H1 (cell line): ENCODE data around the gene MGRN1. TPM values are rescaled to one million over a fixed set of nuclear protein-coding genes. Genes with fewer than 3 reads are reported as not detected.

ENCODE experiments used
- CTCF ChIA-PET: fragments of 300-600 bp; sonication (Branson Sonifier 250); formaldehyde crosslinking; loops from one replicate; lab custom pipeline; 2021; ENCODE audit not compliant: partially characterized antibody; lab: Charles Lee
- POLR2A ChIA-PET: fragments of 300-600 bp; sonication (Branson Sonifier 250); formaldehyde crosslinking; loops from one replicate; lab custom pipeline; 2021; ENCODE audit warnings: inconsistent platforms; ENCODE audit not compliant: partially characterized antibody; lab: Charles Lee
- DNase-seq, 2 experiments: peaks; one replicate each; pipeline versions ENCODE4 v3.0.0 to v3.0.0-alpha.2; 2010 to 2022; ENCODE audit warnings: low spot score in 2 of 2, low read depth in 1 of 2, mixed read lengths in 1 of 2
- FAIRE-seq: peaks from 2 replicates; lab custom pipeline; 2011; peaks lifted over from hg19 to GRCh38; lab: Jason Lieb, UNC
- H2AFZ ChIP-seq: 2 replicates; pipeline ENCODE4 v1.8.1; 2012; ENCODE audit warnings: low read length, inconsistent platforms
- H2AK5ac ChIP-seq: 2 replicates; pipeline ENCODE4 v1.6.1; 2013; ENCODE audit warnings: low read depth, low read length
- H2BK120ac ChIP-seq: replicated peaks from 2 replicates; pipeline ENCODE3; 2013; ENCODE audit warnings: low read depth, low read length, inconsistent platforms
- H2BK12ac ChIP-seq: 2 replicates; pipeline ENCODE4 v1.6.1; 2013; ENCODE audit warnings: low read depth, low read length
- H2BK15ac ChIP-seq: 2 replicates; pipeline ENCODE4 v1.6.1; 2013; ENCODE audit warnings: low read length
- H2BK20ac ChIP-seq: 2 replicates; pipeline ENCODE4 v1.6.1; 2013; ENCODE audit warnings: low read length
- H2BK5ac ChIP-seq: 2 replicates; pipeline ENCODE4 v1.6.1; 2013; ENCODE audit warnings: low read depth, low read length
- H3K14ac ChIP-seq: 2 replicates; pipeline ENCODE4 v1.6.1; 2013; ENCODE audit warnings: inconsistent platforms; ENCODE audit not compliant: insufficient read length
- H3K18ac ChIP-seq: 2 replicates; pipeline ENCODE4 v1.6.1; 2013; ENCODE audit warnings: low read length; ENCODE audit errors: extremely low read depth
- H3K23ac ChIP-seq: 2 replicates; pipeline ENCODE4 v1.6.1; 2013; ENCODE audit warnings: inconsistent platforms; ENCODE audit not compliant: insufficient read length
- H3K23me2 ChIP-seq: 2 replicates; pipeline ENCODE4 v1.6.1; 2013; ENCODE audit warnings: low read depth, low read length
- H3K27ac ChIP-seq: 2 replicates; pipeline ENCODE4 v1.6.1; 2011; ENCODE audit warnings: low read depth, low read length, inconsistent platforms
- H3K27me3 ChIP-seq, 4 experiments: replicated peaks in 1 of 4; 1 replicate in 1 of 4; 2 replicates in 3 of 4; pipeline versions ENCODE4 v1.6.1 to v1.8.1; 2011 to 2013; ENCODE audit warnings: low read length in 3 of 4, mild to moderate bottlenecking in 3 of 4, inconsistent platforms in 2 of 4, mixed read lengths in 2 of 4, moderate library complexity in 1 of 4; ENCODE audit not compliant: control insufficient read depth in 3 of 4, insufficient read depth in 3 of 4; ENCODE audit errors: extremely low read depth in 1 of 4
- H3K36me3 ChIP-seq, 4 experiments: 2 replicates each; pipeline versions ENCODE4 v1.6.1 to v1.8.1; 2011 to 2013; ENCODE audit warnings: mild to moderate bottlenecking in 4 of 4, low read length in 3 of 4, moderate library complexity in 2 of 4, control low read depth in 1 of 4, inconsistent platforms in 1 of 4; ENCODE audit not compliant: insufficient read depth in 4 of 4, control insufficient read depth in 2 of 4
- H3K4ac ChIP-seq: replicated peaks from 2 replicates; pipeline ENCODE3; 2013; ENCODE audit warnings: low read length, low read depth, mixed read lengths, inconsistent platforms; ENCODE audit not compliant: insufficient read length
- H3K4me1 ChIP-seq, 4 experiments: replicated peaks in 1 of 4; 1 replicate in 1 of 4; 2 replicates in 3 of 4; pipeline versions ENCODE4 v1.6.1 to v1.8.1; 2011 to 2013; ENCODE audit warnings: low read length in 3 of 4, inconsistent platforms in 2 of 4, mixed read lengths in 1 of 4; ENCODE audit not compliant: insufficient read depth in 4 of 4, control insufficient read depth in 3 of 4
- H3K4me2 ChIP-seq, 2 experiments: 2 replicates each; pipeline versions ENCODE4 v1.6.1 to v1.8.1; 2011 to 2013; ENCODE audit warnings: low read depth in 2 of 2, low read length in 2 of 2, control low read depth in 1 of 2, inconsistent platforms in 1 of 2, mild to moderate bottlenecking in 1 of 2; ENCODE audit not compliant: insufficient read depth in 1 of 2
- H3K4me3 ChIP-seq, 4 experiments: fragments of 200-600, 300-600 bp in 1 of 4; sonication (generic), shearing (Covaris generic), sonication (Bioruptor Twin) in 1 of 4; 2 replicates each; pipeline versions ENCODE4 v1.5.1 to v1.8.1; 2011 to 2016; ENCODE audit warnings: low read length in 4 of 4, low read depth in 3 of 4, control low read depth in 2 of 4, inconsistent platforms in 2 of 4, mild to moderate bottlenecking in 2 of 4, mixed read lengths in 1 of 4, moderate library complexity in 1 of 4; ENCODE audit not compliant: insufficient read depth in 2 of 4; ENCODE audit errors: extremely low read depth in 1 of 4
- H3K56ac ChIP-seq: replicated peaks from 2 replicates; pipeline ENCODE3; 2013; ENCODE audit warnings: low read depth, mild to moderate bottlenecking, mixed read lengths, low read length, inconsistent platforms; ENCODE audit not compliant: insufficient read length
- H3K79me1 ChIP-seq: 2 replicates; pipeline ENCODE4 v1.6.1; 2013; ENCODE audit warnings: low read depth, low read length, control low read depth
- H3K79me2 ChIP-seq, 2 experiments: 2 replicates each; pipeline versions ENCODE4 v1.6.1 to v1.8.1; 2012 to 2013; ENCODE audit warnings: low read length in 2 of 2, mild to moderate bottlenecking in 2 of 2, inconsistent platforms in 1 of 2; ENCODE audit not compliant: insufficient read depth in 2 of 2, control insufficient read depth in 1 of 2
- H3K9ac ChIP-seq, 4 experiments: replicated peaks in 1 of 4; 1 replicate in 1 of 4; 2 replicates in 3 of 4; pipeline versions ENCODE4 v1.6.1 to v1.8.1; 2011 to 2013; ENCODE audit warnings: low read depth in 3 of 4, low read length in 3 of 4, control low read depth in 2 of 4, mild to moderate bottlenecking in 2 of 4, moderate library complexity in 2 of 4, inconsistent platforms in 1 of 4; ENCODE audit errors: extremely low read depth in 1 of 4
- H3K9me3 ChIP-seq, 2 experiments: 2 replicates each; pipeline versions ENCODE4 v1.6.1 to v1.8.1; 2012 to 2013; ENCODE audit warnings: mild to moderate bottlenecking in 2 of 2, moderate library complexity in 2 of 2, control low read depth in 1 of 2, inconsistent platforms in 1 of 2, low read depth in 1 of 2, low read length in 1 of 2, mixed read lengths in 1 of 2; ENCODE audit not compliant: insufficient read depth in 2 of 2
- H4K20me1 ChIP-seq, 2 experiments: replicated peaks in 1 of 2; 2 replicates each; pipeline versions ENCODE3 to v1.8.1; 2011 to 2013; ENCODE audit warnings: inconsistent platforms in 2 of 2, low read length in 2 of 2, mild to moderate bottlenecking in 1 of 2; ENCODE audit not compliant: insufficient read depth in 2 of 2, control insufficient read depth in 1 of 2
- H4K5ac ChIP-seq: 2 replicates; pipeline ENCODE4 v1.6.1; 2013; ENCODE audit warnings: low read length, low read depth, mixed read lengths, inconsistent platforms; ENCODE audit not compliant: insufficient read length
- H4K8ac ChIP-seq: 2 replicates; pipeline ENCODE4 v1.8.0; 2013; ENCODE audit warnings: mild to moderate bottlenecking, moderate library complexity, low read length, inconsistent platforms; ENCODE audit not compliant: insufficient read depth; ENCODE audit errors: extremely low read depth
- H4K91ac ChIP-seq: replicated peaks from 2 replicates; pipeline ENCODE3; 2013; ENCODE audit warnings: low read length, mixed read lengths, inconsistent platforms; ENCODE audit not compliant: insufficient read length
- NRF1 ChIP-seq: IDR thresholded peaks from 2 replicates; pipeline ENCODE4 v1.6.1; 2011; ENCODE audit warnings: mild to moderate bottlenecking, low read depth, low read length, improper control_type of control experiment
- POLR2AphosphoS5 ChIP-seq: IDR thresholded peaks from 2 replicates; pipeline ENCODE4 v1.6.1; 2011; ENCODE audit warnings: low read depth, low read length
- WGBS, 2 experiments: shearing (Covaris generic) in 1 of 2; methylation state at CpG; one replicate each; pipeline versions ENCODE4 v1.1.6 to v1.1.7; 2013 to 2015; ENCODE audit warnings: low lambda C conversion rate in 2 of 2, mixed read lengths in 2 of 2, inconsistent platforms in 1 of 2, low coverage in 1 of 2, missing lambda C conversion rate in 1 of 2; ENCODE audit not compliant: insufficient replicate concordance in 2 of 2, insufficient coverage in 1 of 2, insufficient read length in 1 of 2; ENCODE audit errors: extremely low coverage in 1 of 2, missing lambda C conversion rate in 1 of 2; 5-methylcytosine and 5-hydroxymethylcytosine counted together
- polyA plus RNA-seq, 7 experiments: library from polyadenylated mRNA; depleted of rRNA in 3 of 7; stranded (reverse) in 5 of 7; unstranded in 2 of 7; fragments of >200 nt in 5 of 7; fragments of 200-250 nt in 2 of 7; gene quantifications; 1 replicate in 5 of 7; 2 replicates in 1 of 7; 4 replicates in 1 of 7; pipeline versions ENCODE4 v1.2.1 to v1.2.3, GENCODE V29; 2011 to 2013; ENCODE audit warnings: missing spikeins in 2 of 7, mixed read lengths in 2 of 7
- total RNA-seq: library from RNA; stranded (reverse); fragmentation: NEBNext Ultra II Directional; extraction: Animal tissue kit (Norgen Biotek cat#: 25700); gene quantifications from 2 replicates; pipeline ENCODE4 v1.2.1, GENCODE V29; 2021

MGRN1 gene
- total and polyA plus RNA-seq, 2 of the 8 experiments (the other 6 are each of a cell fraction or from before 2014, with no cell fraction given), result 15.0 to 82.3 TPM

- peaks cover 13 to 45% of the 10 kb centered on the region in 2 experiments; a peak in 3 of 4 replicates for H3K79me2 ChIP-seq
- H3K4ac ChIP-seq, result no peak overlapping the region
- POLR2A ChIA-PET, result interaction anchor here (0.9 to 13.3 kb wide), 4 partner anchors 15 to 105 kb away, joined by 3 to 126 read pairs (median 36); partner anchors contain the start of gene MGRN1
- peaks cover 9% of the 10 kb centered on the region; the same call in 1 of the 2 replicates for H3K79me1 ChIP-seq
- no peak overlapping the region for H3K14ac ChIP-seq
- H2BK15ac ChIP-seq, result no peak overlapping the region
- no peak overlapping the region for H4K91ac ChIP-seq
- H3K56ac ChIP-seq, result no peak overlapping the region
- no peak for DNase-seq
- H4K20me1 ChIP-seq, result peaks cover 13 to 24% of the 10 kb centered on the region in 2 experiments
- TF ChIP-seq POLR2AphosphoS5, result peak; percentile 32
- TF ChIP-seq NRF1, result no peak
- TF ChIP-seq, all 59 proteins: peak for 1
- Histone ChIP-seq H2BK12ac (no peak overlapping the region), H2AK5ac (no peak overlapping the region), H3K23ac (no peak overlapping the region), H3K4me2 (no peak overlapping the region), H3K27ac (no peak overlapping the region; the same call in 1 of the 2 replicates), H4K5ac (no peak overlapping the region), H3K18ac (no peak overlapping the region), H2AFZ (no peak overlapping the region), H3K27me3 (no peaks in the 10 kb centered on the region), H2BK120ac (no peak overlapping the region), H3K9ac (no peak overlapping the region), H3K4me3 (no peak overlapping the region), H3K4me1 (peaks cover 0 to 31% (median 26%) of the 10 kb centered on the region in 4 experiments; a peak in 6 of 7 replicates), H3K23me2 (peaks cover 11% of the 10 kb centered on the region), H4K8ac (peak overlapping the region; percentile 4), H2BK20ac (no peak overlapping the region), H3K9me3 (no peaks in the 10 kb centered on the region), H3K36me3 (peaks cover 2 to 20% (median 11%) of the 10 kb centered on the region in 4 experiments; a peak in 4 of 8 replicates), H2BK5ac (no peak overlapping the region; the same call in 1 of the 2 replicates)
- 92% methylated on average over 25 of the region's 32 CpGs; no CpG with 5 or more reads in 1 of the 2 experiments for WGBS, 2 experiments
- CTCF ChIA-PET, result interaction anchor here (1.5 to 5.0 kb wide), 4 partner anchors 14 to 35 kb away, joined by 3 to 21 read pairs (median 10); partner anchors contain the start of gene MGRN1
- no peak for FAIRE-seq
Measured at GRCh38 chr16:4610011-4611005, 14.3 kb upstream of the MGRN1 start.
